ENCODE data around the gene SPDEF.

SPDEF gene

DNA sequence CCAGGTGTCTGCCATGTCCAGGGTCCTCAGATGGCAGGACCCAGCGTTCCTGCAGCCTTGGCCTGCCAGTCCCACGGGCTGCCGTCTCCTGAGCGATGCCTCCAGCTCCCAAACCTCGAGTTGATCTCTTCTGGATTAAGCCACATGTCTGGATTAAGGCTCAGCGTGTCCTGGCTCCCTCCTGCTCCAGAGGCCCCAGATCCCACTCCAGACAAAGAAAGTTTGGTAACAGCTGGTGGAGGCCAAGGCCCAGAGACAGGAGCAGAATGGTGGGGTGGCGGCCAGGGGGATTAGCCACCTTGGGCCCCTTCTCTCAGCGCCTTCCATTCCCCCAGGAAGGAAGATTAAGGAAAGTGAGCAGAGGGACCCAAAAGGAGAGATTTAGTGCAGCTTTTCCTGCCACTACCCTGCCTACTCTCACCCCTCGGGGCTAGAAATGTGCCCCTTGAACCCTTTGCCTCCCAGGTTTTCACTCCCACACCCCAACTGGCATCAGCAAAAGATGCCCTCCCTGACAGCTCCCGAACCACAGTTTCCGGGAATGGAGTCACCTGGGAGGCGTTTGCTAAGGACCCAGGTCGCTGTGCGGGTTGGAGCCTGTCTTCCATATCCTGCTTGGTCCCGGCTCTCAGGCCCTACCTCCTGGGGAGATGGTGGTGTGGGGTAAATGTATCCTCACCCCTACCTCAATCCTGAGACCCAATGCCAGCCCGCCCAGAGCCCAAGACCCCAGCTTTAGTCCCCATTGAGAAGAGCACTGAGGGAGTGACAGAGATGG, 6.9 kb downstream of the SPDEF start:
- Histone ChIP-seq H3K4me3 (no peak overlapping the region), H3K9ac (ENCODE audit: insufficient read length) (no peak overlapping the region), H3K9me3 (ENCODE audit: low read depth, low read length) (no peaks in the 10 kb centered on the region), H3K36me3 (ENCODE audit: insufficient read depth, low read length) (no peaks in the 10 kb centered on the region), H3K27ac (no peak overlapping the region)
- TF ChIP-seq FOXP2 (optimal IDR thresholded peaks at IDR 0.05; ENCODE audit: control extremely low read depth, extremely low read length, insufficient read depth) = no peak
- TF ChIP-seq EZH2 (IDR thresholded peaks at IDR 0.05) = no peak
- no peak for TF ChIP-seq POLR2AphosphoS5 (IDR thresholded peaks at IDR 0.05; ENCODE audit: borderline replicate concordance, low read depth, low read length)
- DNase-seq (ENCODE audit: low read depth, low spot score) = no peak

DNA sequence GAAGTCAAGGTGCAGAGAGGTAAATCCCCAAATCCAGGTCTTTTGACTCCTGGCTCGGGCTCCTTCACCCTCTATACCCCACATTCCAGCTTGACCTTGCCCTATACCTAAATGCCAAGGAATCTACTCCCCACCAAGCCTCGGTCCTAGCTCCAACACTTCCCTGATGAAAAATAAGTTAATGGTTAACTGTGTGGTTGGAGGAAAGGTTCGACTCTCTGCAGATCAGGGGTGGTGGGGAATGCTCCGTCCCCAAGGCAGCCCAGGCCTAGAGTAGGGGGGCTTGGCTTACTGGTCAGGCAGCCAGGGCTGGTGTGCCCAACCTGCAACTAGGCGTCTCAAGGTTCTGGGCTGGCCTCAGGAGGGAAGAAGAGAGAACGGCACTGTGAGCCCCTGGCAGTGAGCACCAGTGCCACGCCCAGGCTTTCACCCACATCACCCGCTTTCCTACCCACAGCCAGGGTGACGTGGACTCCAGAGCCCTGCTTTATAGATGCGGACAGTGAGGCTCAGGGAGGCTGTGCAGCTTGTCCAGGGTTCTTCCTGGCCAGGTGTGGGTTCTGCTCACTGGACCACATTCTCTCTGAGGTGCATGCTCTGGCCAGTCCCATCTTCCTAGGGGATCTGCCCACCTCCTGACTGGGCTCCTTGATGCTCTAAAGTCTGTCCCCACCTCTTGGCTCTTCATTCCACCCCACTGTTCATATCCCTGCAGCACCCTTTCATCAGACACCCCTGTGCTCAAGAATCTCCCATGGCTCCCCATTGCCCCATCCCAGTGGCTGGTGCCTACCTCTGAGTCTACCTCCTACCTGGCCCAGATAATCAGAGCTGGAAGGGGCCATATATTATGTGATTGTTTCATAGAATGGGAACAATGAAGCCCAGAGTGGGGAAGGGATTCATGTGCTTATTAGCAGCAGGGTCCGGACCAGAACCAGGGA, 8.2 kb downstream of the SPDEF start:
- no peak overlapping the region for H3K9ac ChIP-seq (ENCODE audit: insufficient read length)
- no peak for DNase-seq (ENCODE audit: low read depth, low spot score)
- no peak overlapping the region for H3K4me3 ChIP-seq
- no peaks in the 10 kb centered on the region for H3K36me3 ChIP-seq (ENCODE audit: insufficient read depth, low read length)
- no peak overlapping the region for H3K27ac ChIP-seq
- H3K9me3 ChIP-seq (ENCODE audit: low read depth, low read length) = no peaks in the 10 kb centered on the region
- TF ChIP-seq FOXP2 (optimal IDR thresholded peaks at IDR 0.05; ENCODE audit: control extremely low read depth, extremely low read length, insufficient read depth) (no peak), POLR2AphosphoS5 (IDR thresholded peaks at IDR 0.05; ENCODE audit: borderline replicate concordance, low read depth, low read length) (no peak), EZH2 (IDR thresholded peaks at IDR 0.05) (no peak)

DNA sequence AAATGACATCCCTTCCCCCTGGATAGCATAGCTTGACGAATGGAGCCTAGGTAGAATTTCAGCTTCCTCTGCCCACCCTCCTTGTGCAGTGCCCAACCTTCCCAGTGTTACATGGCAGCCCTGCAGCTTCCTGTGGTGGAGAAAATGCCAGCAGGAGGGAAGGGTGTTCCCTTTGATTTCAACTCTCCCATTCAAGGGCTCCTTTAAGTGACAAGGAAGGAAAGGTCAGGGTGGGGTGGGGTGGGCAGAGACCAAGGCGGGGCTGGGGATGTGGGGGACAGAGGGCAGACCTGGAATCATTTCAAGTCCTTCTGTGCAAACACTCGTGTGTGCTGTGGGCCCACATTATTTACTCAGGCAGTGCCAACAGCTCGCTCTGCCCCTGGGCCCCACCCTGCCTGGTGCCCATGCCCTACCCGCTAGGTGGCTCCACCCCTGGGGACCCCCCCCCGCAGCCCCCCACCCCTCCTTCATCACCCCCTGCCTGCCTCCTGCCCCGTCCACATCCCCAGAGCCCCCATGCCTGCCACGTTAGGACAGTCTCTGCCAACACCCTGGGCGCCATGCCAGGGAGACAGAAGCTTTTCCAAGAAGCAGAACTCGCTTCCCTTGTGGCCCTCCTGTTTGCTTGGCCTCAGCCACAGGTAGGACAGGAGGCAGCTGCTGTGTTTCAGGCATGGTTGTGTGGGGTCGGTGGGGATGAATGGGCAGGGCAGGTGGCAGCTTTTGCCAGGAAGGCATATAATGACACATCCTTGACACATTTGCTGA, 9.4 kb downstream of the SPDEF start:
- Histone ChIP-seq H3K9me3 (ENCODE audit: low read depth, low read length) (no peaks in the 10 kb centered on the region), H3K27ac (no peak overlapping the region), H3K9ac (ENCODE audit: insufficient read length) (no peak overlapping the region), H3K36me3 (ENCODE audit: insufficient read depth, low read length) (no peaks in the 10 kb centered on the region), H3K4me3 (no peak overlapping the region)
- no peak for DNase-seq (ENCODE audit: low read depth, low spot score)
- TF ChIP-seq POLR2AphosphoS5 (IDR thresholded peaks at IDR 0.05; ENCODE audit: borderline replicate concordance, low read depth, low read length) (no peak), EZH2 (IDR thresholded peaks at IDR 0.05) (no peak), FOXP2 (optimal IDR thresholded peaks at IDR 0.05; ENCODE audit: control extremely low read depth, extremely low read length, insufficient read depth) (no peak)

GRCh38 chr6:34544776-34545471, 11.2 kb downstream of the SPDEF start:
- TF ChIP-seq FOXP2 (optimal IDR thresholded peaks at IDR 0.05; ENCODE audit: control extremely low read depth, extremely low read length, insufficient read depth) (no peak), EZH2 (IDR thresholded peaks at IDR 0.05) (no peak), POLR2AphosphoS5 (IDR thresholded peaks at IDR 0.05; ENCODE audit: borderline replicate concordance, low read depth, low read length) (no peak)
- no peak for DNase-seq (ENCODE audit: low read depth, low spot score)
- Histone ChIP-seq H3K27ac (no peak overlapping the region), H3K4me3 (no peak overlapping the region), H3K9me3 (ENCODE audit: low read depth, low read length) (no peaks in the 10 kb centered on the region), H3K9ac (ENCODE audit: insufficient read length) (no peak overlapping the region), H3K36me3 (ENCODE audit: insufficient read depth, low read length) (no peaks in the 10 kb centered on the region)

- TF ChIP-seq FOXP2 (optimal IDR thresholded peaks at IDR 0.05; ENCODE audit: control extremely low read depth, extremely low read length, insufficient read depth) = no peak
- H3K9ac ChIP-seq (ENCODE audit: insufficient read length) = no peak overlapping the region
- H3K36me3 ChIP-seq (ENCODE audit: insufficient read depth, low read length) = no peaks in the 10 kb centered on the region
- no peak overlapping the region for H3K27ac ChIP-seq
- no peaks in the 10 kb centered on the region for H3K9me3 ChIP-seq (ENCODE audit: low read depth, low read length)
- no peak overlapping the region for H3K4me3 ChIP-seq
- DNase-seq (ENCODE audit: low read depth, low spot score) = no peak
Observed at GRCh38 chr6:34544052-34544604, 12.0 kb downstream of the SPDEF start.

GRCh38 chr6:34543421-34543820, 12.7 kb downstream of the SPDEF start:
- TF ChIP-seq FOXP2 (optimal IDR thresholded peaks at IDR 0.05; ENCODE audit: control extremely low read depth, extremely low read length, insufficient read depth) = no peak
- no peak for TF ChIP-seq EZH2 (IDR thresholded peaks at IDR 0.05)
- TF ChIP-seq POLR2AphosphoS5 (IDR thresholded peaks at IDR 0.05; ENCODE audit: borderline replicate concordance, low read depth, low read length) = no peak
- Histone ChIP-seq H3K27ac (no peak overlapping the region), H3K9ac (ENCODE audit: insufficient read length) (no peak overlapping the region), H3K9me3 (ENCODE audit: low read depth, low read length) (no peaks in the 10 kb centered on the region), H3K36me3 (ENCODE audit: insufficient read depth, low read length) (no peaks in the 10 kb centered on the region), H3K4me3 (no peak overlapping the region)
- no peak for DNase-seq (ENCODE audit: low read depth, low spot score)

GRCh38 chr6:34540841-34541240, 15.3 kb downstream of the SPDEF start:
- H3K9ac ChIP-seq (ENCODE audit: insufficient read length) = no peak overlapping the region
- DNase-seq (ENCODE audit: low read depth, low spot score) = no peak
- H3K36me3 ChIP-seq (ENCODE audit: insufficient read depth, low read length) = no peaks in the 10 kb centered on the region
- H3K4me3 ChIP-seq = no peak overlapping the region
- H3K27ac ChIP-seq = no peak overlapping the region
- no peaks in the 10 kb centered on the region for H3K9me3 ChIP-seq (ENCODE audit: low read depth, low read length)
- TF ChIP-seq POLR2AphosphoS5 (IDR thresholded peaks at IDR 0.05; ENCODE audit: borderline replicate concordance, low read depth, low read length) = no peak
- TF ChIP-seq FOXP2 (optimal IDR thresholded peaks at IDR 0.05; ENCODE audit: control extremely low read depth, extremely low read length, insufficient read depth) = no peak
